Cardiac muscle cell (in vitro differentiated cells and primary cell): ENCODE results near the gene MZT2B. TPM values are rescaled to one million over a fixed set of nuclear protein-coding genes. Genes with fewer than 3 reads are reported as not detected.
A peak's percentile ranks its signal among the peaks of the same experiment; 100 is the strongest.
"Not testable (repeated sequence)": the region's sequence is repeated elsewhere in the genome, so short reads cannot be mapped to it uniquely, and the experiment has no call there.

Source experiments
- DNase-seq, 2 donors: peaks; one replicate each; pipeline versions ENCODE4 v3.0.0 to v3.0.0-alpha.2; 2010 to 2017; ENCODE audit warnings: low read depth in 1 of 2, low spot score in 1 of 2
- H3K27ac ChIP-seq: fragments of 200-600 bp; sonication (generic); 2 replicates; pipeline ENCODE4 v1.5.1; 2016
- H3K27me3 ChIP-seq: fragments of 200-600 bp; sonication (generic); 2 replicates; pipeline ENCODE4 v1.6.0; 2016; ENCODE audit warnings: control low read depth
- H3K36me3 ChIP-seq: fragments of 200-600 bp; sonication (generic); 2 replicates; pipeline ENCODE4 v1.5.1; 2016; ENCODE audit warnings: control low read depth
- H3K4me1 ChIP-seq: fragments of 200-600 bp; sonication (generic); 2 replicates; pipeline ENCODE4 v1.8.1; 2017; ENCODE audit warnings: low read depth, mild to moderate bottlenecking, mixed run types
- H3K4me3 ChIP-seq: fragments of 200-600 bp; sonication (generic); 2 replicates; pipeline ENCODE4 v1.5.1; 2016; ENCODE audit warnings: mild to moderate bottlenecking
- H3K9me3 ChIP-seq: fragments of 200-600 bp; sonication (generic); 2 replicates; pipeline ENCODE4 v1.5.1; 2017; ENCODE audit warnings: low read depth, mild to moderate bottlenecking, control low read depth
- polyA plus RNA-seq: library from polyadenylated mRNA; unstranded; fragments of >200 nt; fragmentation: Nextera tagmentation; extraction: Ambion mirVana; gene quantifications from 2 replicates; pipeline ENCODE4 v1.2.1, GENCODE V29; 2016
- total RNA-seq: library from RNA; depleted of rRNA; stranded (reverse); fragments of >200 nt; gene quantifications from 2 replicates; pipeline ENCODE4 v1.2.3, GENCODE V29; 2016
- TF ChIP-seq, protein P1 (sequence below): IDR thresholded peaks from 2 replicates; pipeline ENCODE4 v1.5.1; 2012; ENCODE audit warnings: low read depth, mild to moderate bottlenecking, low read length

The MZT2B gene, protein sequence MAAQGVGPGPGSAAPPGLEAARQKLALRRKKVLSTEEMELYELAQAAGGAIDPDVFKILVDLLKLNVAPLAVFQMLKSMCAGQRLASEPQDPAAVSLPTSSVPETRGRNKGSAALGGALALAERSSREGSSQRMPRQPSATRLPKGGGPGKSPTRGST
- total RNA-seq (253 and 266 TPM in 2 replicates), polyA plus RNA-seq (438 and 517 TPM in 2 replicates)

GRCh38 chr2:130181880-130182682, at the start of gene MZT2B:
TSS of gene MZT2B (plus strand) at chr2:130182262. CDS start at chr2:130182283, 21 bp downstream.
- H3K9me3 ChIP-seq, H3K36me3 ChIP-seq, H3K4me1 ChIP-seq, H3K27me3 ChIP-seq: not testable (repeated sequence)
- Histone ChIP-seq H3K27ac (peak within 1 kb of the TSS; percentile 83), H3K4me3 (peak within 1 kb of the TSS; percentile 97)
- peak; percentile 90 to 92 for DNase-seq
- TF ChIP-seq, protein P1, sequence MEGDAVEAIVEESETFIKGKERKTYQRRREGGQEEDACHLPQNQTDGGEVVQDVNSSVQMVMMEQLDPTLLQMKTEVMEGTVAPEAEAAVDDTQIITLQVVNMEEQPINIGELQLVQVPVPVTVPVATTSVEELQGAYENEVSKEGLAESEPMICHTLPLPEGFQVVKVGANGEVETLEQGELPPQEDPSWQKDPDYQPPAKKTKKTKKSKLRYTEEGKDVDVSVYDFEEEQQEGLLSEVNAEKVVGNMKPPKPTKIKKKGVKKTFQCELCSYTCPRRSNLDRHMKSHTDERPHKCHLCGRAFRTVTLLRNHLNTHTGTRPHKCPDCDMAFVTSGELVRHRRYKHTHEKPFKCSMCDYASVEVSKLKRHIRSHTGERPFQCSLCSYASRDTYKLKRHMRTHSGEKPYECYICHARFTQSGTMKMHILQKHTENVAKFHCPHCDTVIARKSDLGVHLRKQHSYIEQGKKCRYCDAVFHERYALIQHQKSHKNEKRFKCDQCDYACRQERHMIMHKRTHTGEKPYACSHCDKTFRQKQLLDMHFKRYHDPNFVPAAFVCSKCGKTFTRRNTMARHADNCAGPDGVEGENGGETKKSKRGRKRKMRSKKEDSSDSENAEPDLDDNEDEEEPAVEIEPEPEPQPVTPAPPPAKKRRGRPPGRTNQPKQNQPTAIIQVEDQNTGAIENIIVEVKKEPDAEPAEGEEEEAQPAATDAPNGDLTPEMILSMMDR = peak; percentile 63

GRCh38 chr2:130135692-130136541, 46.1 kb upstream of the MZT2B start:
- H3K27me3 ChIP-seq = no peaks in the 10 kb centered on the region
- no peaks in the 10 kb centered on the region for H3K9me3 ChIP-seq
- no peak for DNase-seq
- H3K4me1 ChIP-seq = no peaks in the 10 kb centered on the region
- TF ChIP-seq, protein P1 = no peak
- H3K36me3 ChIP-seq = no peaks in the 10 kb centered on the region
- no peak overlapping the region for H3K27ac ChIP-seq
- no peak overlapping the region for H3K4me3 ChIP-seq

DNA sequence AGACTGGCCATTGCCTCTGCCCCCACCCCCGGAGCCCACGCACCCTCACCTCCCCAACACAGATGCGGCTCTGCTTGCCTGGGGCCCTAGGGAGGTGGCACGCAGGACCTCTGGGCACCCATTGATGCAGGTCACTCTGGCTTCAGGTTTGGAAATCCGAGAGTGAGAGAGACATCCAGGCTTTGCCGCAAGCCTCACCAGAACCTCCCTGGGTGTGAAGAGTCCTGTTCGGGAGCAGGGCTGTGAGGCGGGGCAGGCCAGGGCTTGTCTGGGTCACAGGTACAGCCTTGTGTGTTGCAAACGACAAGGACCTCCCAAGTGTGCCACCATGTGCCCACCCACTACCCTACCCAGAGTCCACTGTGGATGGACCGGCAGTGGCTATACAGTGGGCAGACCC, 45.5 kb upstream of the MZT2B start:
- not testable (repeated sequence) for H3K36me3 ChIP-seq, H3K9me3 ChIP-seq, H3K27ac ChIP-seq, H3K4me3 ChIP-seq, H3K4me1 ChIP-seq, H3K27me3 ChIP-seq, DNase-seq

GRCh38 chr2:130137118-130137517, 44.9 kb upstream of the MZT2B start:
- DNase-seq, H3K4me1 ChIP-seq, H3K9me3 ChIP-seq, H3K36me3 ChIP-seq, H3K27ac ChIP-seq, H3K27me3 ChIP-seq, H3K4me3 ChIP-seq: not testable (repeated sequence)

- H3K36me3 ChIP-seq, H3K27me3 ChIP-seq, DNase-seq, H3K4me3 ChIP-seq, H3K4me1 ChIP-seq, H3K27ac ChIP-seq, H3K9me3 ChIP-seq: not testable (repeated sequence)
These were observed 43.7 kb upstream of the MZT2B start for GRCh38 chr2:130138326-130138725.

- not testable (repeated sequence) for H3K4me3 ChIP-seq, DNase-seq
These were observed 43.2 kb upstream of the MZT2B start for GRCh38 chr2:130138841-130139251.

GRCh38 chr2:130139331-130140280, 42.5 kb upstream of the MZT2B start:
- H3K27me3 ChIP-seq, H3K27ac ChIP-seq, DNase-seq, H3K4me3 ChIP-seq, H3K36me3 ChIP-seq, H3K9me3 ChIP-seq, H3K4me1 ChIP-seq: not testable (repeated sequence)

More at GRCh38 chr2:130138841-130139251, 43.2 kb upstream of the MZT2B start:
- not testable (repeated sequence) for H3K27me3 ChIP-seq, H3K9me3 ChIP-seq, H3K36me3 ChIP-seq, H3K27ac ChIP-seq, H3K4me1 ChIP-seq

DNA sequence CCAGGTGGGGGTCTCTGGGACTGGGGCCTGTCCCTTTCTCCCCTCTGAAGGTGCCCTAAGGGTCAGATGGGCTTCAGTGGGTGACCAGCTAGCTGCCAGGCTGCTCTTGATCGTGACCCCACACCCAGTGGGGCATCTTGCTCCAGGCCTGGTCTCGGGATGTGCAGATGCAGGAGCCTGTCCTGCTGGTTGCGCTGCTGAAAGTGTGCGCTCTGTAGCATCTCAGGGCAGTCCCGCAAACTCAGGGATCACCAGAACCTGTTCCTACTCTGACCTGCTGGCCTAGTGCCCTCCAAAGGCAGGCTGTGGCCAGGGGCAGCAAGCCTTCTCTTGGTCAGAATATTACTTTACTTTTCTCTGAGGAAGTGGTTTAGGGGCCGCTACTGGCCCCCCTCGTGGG, 41.5 kb upstream of the MZT2B start:
- not testable (repeated sequence) for H3K4me3 ChIP-seq, H3K36me3 ChIP-seq, H3K27ac ChIP-seq, H3K9me3 ChIP-seq, DNase-seq, H3K4me1 ChIP-seq, H3K27me3 ChIP-seq

- H3K9me3 ChIP-seq, H3K4me1 ChIP-seq, H3K27me3 ChIP-seq, DNase-seq, H3K27ac ChIP-seq, H3K4me3 ChIP-seq, H3K36me3 ChIP-seq: not testable (repeated sequence)
These were observed 41.1 kb upstream of the MZT2B start for GRCh38 chr2:130141002-130141401.

DNA sequence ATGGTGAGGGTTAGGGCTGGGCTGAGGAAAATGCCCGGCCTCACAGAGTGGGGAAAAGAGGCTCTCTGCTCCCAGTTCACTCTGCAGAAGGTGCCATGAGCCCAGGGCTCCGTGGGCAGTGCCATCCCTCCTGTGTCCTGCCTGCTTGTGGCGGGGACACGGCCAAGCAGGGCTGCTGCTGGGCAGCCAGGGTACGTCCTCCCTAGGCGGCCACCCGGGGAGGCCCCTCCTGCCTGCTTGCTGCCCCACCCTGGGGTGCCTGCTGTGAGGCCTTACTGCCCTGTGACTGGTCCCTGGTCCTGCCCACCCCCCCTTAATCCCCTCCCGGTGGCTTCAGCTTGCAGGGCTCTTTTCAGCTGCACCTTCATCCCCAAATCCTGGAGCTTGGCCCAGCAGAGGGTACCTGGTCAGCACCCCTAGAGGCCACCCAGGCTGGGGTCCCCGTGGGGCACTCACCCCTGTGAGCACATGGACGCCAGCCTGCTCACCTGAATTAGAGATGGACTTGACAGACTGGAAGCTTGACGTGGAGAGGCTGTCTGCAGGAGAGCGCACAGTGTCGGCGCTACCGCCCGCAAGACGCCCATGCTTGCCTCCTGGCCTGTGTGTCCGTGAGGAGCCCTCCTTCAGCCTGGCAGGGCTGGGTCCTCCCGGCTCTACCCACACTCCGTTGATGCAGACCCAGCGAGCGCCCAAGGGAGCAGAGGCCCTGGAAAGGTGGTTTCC, 40.3 kb upstream of the MZT2B start:
- not testable (repeated sequence) for H3K27ac ChIP-seq, H3K36me3 ChIP-seq, H3K27me3 ChIP-seq, H3K9me3 ChIP-seq, H3K4me3 ChIP-seq, DNase-seq, H3K4me1 ChIP-seq
